Hepatocyte (in vitro differentiated cells): Measurements from ENCODE around the gene MGAT1. TPM values are rescaled to one million over a fixed set of nuclear protein-coding genes. Genes with fewer than 3 reads are reported as not detected.
"Not testable (repeated sequence)": the region's sequence is repeated elsewhere in the genome, so short reads cannot be mapped to it uniquely, and the experiment has no call there.

ENCODE experiments used
- DNase-seq: peaks from one replicate; pipeline ENCODE4 v3.0.0-alpha.2; 2016; ENCODE audit warnings: low spot score
- H2AFZ ChIP-seq: fragments of 200-600 bp; sonication (generic); 2 replicates; pipeline ENCODE4 v1.6.0; 2016; ENCODE audit warnings: antibody characterized with exemption, mild to moderate bottlenecking
- H3K27ac ChIP-seq: fragments of 200-600 bp; sonication (generic); 2 replicates; pipeline ENCODE4 v1.5.1; 2016; ENCODE audit warnings: mild to moderate bottlenecking
- H3K27me3 ChIP-seq: fragments of 200-600 bp; sonication (generic); 2 replicates; pipeline ENCODE4 v1.6.1; 2016
- H3K36me3 ChIP-seq: fragments of 200-600 bp; sonication (generic); replicated peaks from 2 replicates; pipeline ENCODE4 v1.5.1; 2016; ENCODE audit warnings: low read depth; ENCODE audit not compliant: insufficient read depth
- H3K4me1 ChIP-seq: fragments of 200-600 bp; sonication (generic); 2 replicates; pipeline ENCODE4 v1.5.1; 2016; ENCODE audit warnings: mild to moderate bottlenecking, moderate library complexity; ENCODE audit not compliant: insufficient read depth
- H3K4me2 ChIP-seq: fragments of 200-600 bp; sonication (generic); 2 replicates; pipeline ENCODE4 v1.6.0; 2016
- H3K4me3 ChIP-seq: fragments of 200-600 bp; sonication (generic); 2 replicates; pipeline ENCODE4 v1.5.1; 2016; ENCODE audit warnings: mild to moderate bottlenecking
- H3K79me2 ChIP-seq: fragments of 200-600 bp; sonication (generic); 2 replicates; pipeline ENCODE4 v1.6.0; 2017; ENCODE audit warnings: mild to moderate bottlenecking
- H3K9me2 ChIP-seq: fragments of 200-600 bp; sonication (generic); replicated peaks from 2 replicates; pipeline ENCODE4 v1.6.0; 2017; ENCODE audit warnings: mild to moderate bottlenecking; ENCODE audit not compliant: insufficient read depth
- H3K9me3 ChIP-seq: fragments of 200-600 bp; sonication (generic); 2 replicates; pipeline ENCODE4 v1.5.1; 2016; ENCODE audit warnings: low read depth, mild to moderate bottlenecking
- H4K20me1 ChIP-seq: fragments of 200-600 bp; sonication (generic); 2 replicates; pipeline ENCODE4 v1.6.0; 2016; ENCODE audit warnings: mild to moderate bottlenecking; ENCODE audit not compliant: insufficient read depth, poor library complexity, severe bottlenecking
- CTCF ChIP-seq: fragments of 200-600 bp; sonication (generic); IDR thresholded peaks from 2 replicates; pipeline ENCODE4 v1.5.1; 2016; ENCODE audit warnings: antibody characterized with exemption, mild to moderate bottlenecking; ENCODE audit not compliant: poor library complexity
- EZH2 ChIP-seq: fragments of 200-600 bp; sonication (generic); IDR thresholded peaks from 2 replicates; pipeline ENCODE4 v1.6.1; 2016; ENCODE audit warnings: antibody characterized with exemption, mild to moderate bottlenecking, borderline replicate concordance
- EZH2phosphoT487 ChIP-seq: fragments of 200-600 bp; sonication (generic); IDR thresholded peaks from one replicate; pipeline ENCODE4 v1.6.1; 2018; ENCODE audit warnings: antibody characterized with exemption, mild to moderate bottlenecking, low read depth, moderate library complexity; ENCODE audit not compliant: unreplicated experiment, severe bottlenecking
- WGBS: methylation state at CpG from one replicate; pipeline ENCODE4 v1.1.6; 2016; ENCODE audit warnings: low lambda C conversion rate; ENCODE audit errors: missing lambda C conversion rate; 5-methylcytosine and 5-hydroxymethylcytosine counted together
- polyA plus RNA-seq: library from polyadenylated mRNA; unstranded; fragments of >200 nt; fragmentation: Nextera tagmentation; extraction: Ambion mirVana; gene quantifications from 2 replicates; pipeline ENCODE4 v1.2.1, GENCODE V29; 2016
- total RNA-seq: library from RNA; depleted of rRNA; stranded (reverse); fragments of >200 nt; gene quantifications from 2 replicates; pipeline ENCODE4 v1.2.3, GENCODE V29; 2014

Gene MGAT1
- total and polyA plus RNA-seq, 2 experiments from 2014 or later: 137 to 151 TPM

GRCh38 chr5:180829726-180830125 is 27.1 kb upstream of the MGAT1 start:
- Histone ChIP-seq H2AFZ (no peak overlapping the region), H3K9me3 (peaks cover 14% of the 10 kb centered on the region), H3K79me2 (peaks cover 27% of the 10 kb centered on the region), H3K4me3 (peak overlapping the region; percentile 85), H3K9me2 (no peaks in the 10 kb centered on the region), H3K4me1 (peaks cover 18% of the 10 kb centered on the region), H3K27ac (peak overlapping the region; percentile 99), H3K36me3 (no peaks in the 10 kb centered on the region), H3K4me2 (peak overlapping the region; percentile 90), H3K27me3 (no peaks in the 10 kb centered on the region), H4K20me1 (no peaks in the 10 kb centered on the region)
- TF ChIP-seq EZH2: no peak
- TF ChIP-seq EZH2phosphoT487: no peak
- TF ChIP-seq CTCF: no peak
- 98% methylated on average over 5 of the region's 5 CpGs for WGBS
- no peak for DNase-seq

- H3K4me2 ChIP-seq, DNase-seq, H3K36me3 ChIP-seq, H3K9me2 ChIP-seq, H4K20me1 ChIP-seq, H2AFZ ChIP-seq, H3K27me3 ChIP-seq, H3K4me3 ChIP-seq: not testable (repeated sequence)
- Histone ChIP-seq H3K79me2 (peaks cover 27% of the 10 kb centered on the region), H3K27ac (peak overlapping the region; percentile 99), H3K4me1 (peaks cover 18% of the 10 kb centered on the region), H3K9me3 (peaks cover 14% of the 10 kb centered on the region)
- 95% methylated on average over 13 of the region's 13 CpGs for WGBS
Measured at GRCh38 chr5:180828756-180829531, 26.3 kb upstream of the MGAT1 start.

GRCh38 chr5:180827374-180827773 is 24.8 kb upstream of the MGAT1 start:
- H3K27ac ChIP-seq: not testable (repeated sequence)
- H3K4me1 ChIP-seq: peaks cover 18% of the 10 kb centered on the region
- 59% methylated on average over 7 of the region's 7 CpGs for WGBS

GRCh38 chr5:180825768-180826525 is 23.3 kb upstream of the MGAT1 start:
- Histone ChIP-seq H3K36me3 (no peaks in the 10 kb centered on the region), H4K20me1 (no peaks in the 10 kb centered on the region), H3K27ac (peak overlapping the region; percentile 2), H3K4me1 (peaks cover 12% of the 10 kb centered on the region), H3K4me2 (no peak overlapping the region), H3K4me3 (no peak overlapping the region), H3K79me2 (peaks cover 12% of the 10 kb centered on the region), H3K9me3 (peaks cover 14% of the 10 kb centered on the region), H3K9me2 (no peaks in the 10 kb centered on the region), H2AFZ (no peak overlapping the region), H3K27me3 (no peaks in the 10 kb centered on the region)
- TF ChIP-seq EZH2 (no peak), CTCF (no peak), EZH2phosphoT487 (no peak)
- peak; percentile 51 for DNase-seq
- 91% methylated on average over 3 of the region's 3 CpGs for WGBS

More at GRCh38 chr5:180827374-180827773, 24.8 kb upstream of the MGAT1 start:
- not testable (repeated sequence) for H4K20me1 ChIP-seq, DNase-seq, H2AFZ ChIP-seq, H3K36me3 ChIP-seq, H3K9me2 ChIP-seq, H3K27me3 ChIP-seq, H3K4me3 ChIP-seq, H3K4me2 ChIP-seq
- Histone ChIP-seq H3K79me2 (peaks cover 20% of the 10 kb centered on the region), H3K9me3 (peaks cover 14% of the 10 kb centered on the region)
